Measurements from ENCODE around the gene FAM53B.

GRCh38 chr10:124640538-124641231 is 103.5 kb downstream of the FAM53B start:
- TF ChIP-seq POLR2A (IDR thresholded peaks at IDR 0.05; ENCODE audit: low read length), result no peak
- TF ChIP-seq GATA1 (IDR thresholded peaks at IDR 0.05; ENCODE audit: low read depth, low read length), result no peak

All from erythroblast (primary cell).